Tibial nerve (tissue), 3 donors: ENCODE data around the gene DNALI1.

Experiments
- CTCF ChIP-seq, 5 experiments: fragments of 200-600 bp in 3 of 5; fragments of 450-650 bp in 2 of 5; sonication (generic) in 3 of 5; IDR thresholded peaks; one replicate each; pipeline ENCODE4 v1.5.1; 2016 to 2019; ENCODE audit warnings: antibody characterized with exemption in 5 of 5, mild to moderate bottlenecking in 3 of 5, moderate library complexity in 2 of 5
- POLR2A ChIP-seq, 2 donors: fragments of 450-650 bp; IDR thresholded peaks; one replicate each; pipeline ENCODE4 v1.6.1; 2017; ENCODE audit warnings: antibody characterized with exemption in 2 of 2, mild to moderate bottlenecking in 2 of 2, moderate library complexity in 2 of 2

- TF ChIP-seq CTCF (IDR thresholded peaks at IDR 0.05) (no peak), POLR2A (IDR thresholded peaks at IDR 0.05) (no peak)
Observed at GRCh38 chr1:37559080-37559479, 2.3 kb downstream of the DNALI1 start.
